ENCODE data around the gene SLC22A23.

SLC22A23 gene

DNA sequence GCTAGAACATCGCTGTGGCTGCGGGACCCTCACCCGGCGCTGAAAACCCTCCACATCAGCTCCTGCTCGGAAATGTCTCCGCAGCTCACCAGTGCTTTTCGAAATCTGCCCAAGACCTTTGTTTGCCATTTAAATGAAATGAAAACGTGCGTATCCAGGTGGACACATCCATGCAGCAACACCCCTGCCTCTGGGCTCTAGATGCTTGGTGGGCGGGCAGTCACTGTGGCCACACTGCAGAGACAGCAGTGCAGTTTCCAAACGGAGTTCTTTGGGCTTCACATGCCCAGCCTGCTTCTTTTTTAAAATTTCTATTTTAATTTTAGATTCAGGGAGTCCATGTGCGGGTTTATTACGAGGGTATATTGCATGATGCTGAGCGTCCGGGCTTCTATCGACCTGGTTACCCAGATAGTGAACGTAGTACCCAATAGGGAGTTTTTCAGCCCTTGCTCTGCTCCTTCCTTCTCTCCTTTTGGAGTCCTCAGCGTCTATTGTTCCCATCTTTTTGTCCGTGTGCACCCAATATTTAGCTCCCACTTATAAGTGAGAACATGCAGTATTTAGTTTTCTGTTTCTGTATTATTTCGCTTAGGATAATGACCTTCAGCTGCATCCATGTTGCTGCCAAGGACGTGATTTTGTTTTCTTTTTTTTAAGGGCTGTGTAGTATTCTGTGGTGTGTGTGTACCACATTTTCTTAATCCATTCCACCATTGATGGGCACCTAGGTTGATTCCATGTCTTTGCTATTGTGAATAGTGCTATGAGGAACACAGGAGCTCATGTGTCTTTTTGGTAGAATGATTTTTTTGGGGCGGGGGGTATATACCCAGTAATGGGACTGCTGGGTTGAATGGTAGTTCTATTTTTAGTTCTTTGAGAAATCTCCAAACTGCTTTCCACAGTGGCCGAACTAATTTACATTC, 224.6 kb downstream of the SLC22A23 start:
- DNase-seq (ENCODE audit: extremely low read depth in 1 of 2, low read depth in 1 of 2), result no peak

DNA sequence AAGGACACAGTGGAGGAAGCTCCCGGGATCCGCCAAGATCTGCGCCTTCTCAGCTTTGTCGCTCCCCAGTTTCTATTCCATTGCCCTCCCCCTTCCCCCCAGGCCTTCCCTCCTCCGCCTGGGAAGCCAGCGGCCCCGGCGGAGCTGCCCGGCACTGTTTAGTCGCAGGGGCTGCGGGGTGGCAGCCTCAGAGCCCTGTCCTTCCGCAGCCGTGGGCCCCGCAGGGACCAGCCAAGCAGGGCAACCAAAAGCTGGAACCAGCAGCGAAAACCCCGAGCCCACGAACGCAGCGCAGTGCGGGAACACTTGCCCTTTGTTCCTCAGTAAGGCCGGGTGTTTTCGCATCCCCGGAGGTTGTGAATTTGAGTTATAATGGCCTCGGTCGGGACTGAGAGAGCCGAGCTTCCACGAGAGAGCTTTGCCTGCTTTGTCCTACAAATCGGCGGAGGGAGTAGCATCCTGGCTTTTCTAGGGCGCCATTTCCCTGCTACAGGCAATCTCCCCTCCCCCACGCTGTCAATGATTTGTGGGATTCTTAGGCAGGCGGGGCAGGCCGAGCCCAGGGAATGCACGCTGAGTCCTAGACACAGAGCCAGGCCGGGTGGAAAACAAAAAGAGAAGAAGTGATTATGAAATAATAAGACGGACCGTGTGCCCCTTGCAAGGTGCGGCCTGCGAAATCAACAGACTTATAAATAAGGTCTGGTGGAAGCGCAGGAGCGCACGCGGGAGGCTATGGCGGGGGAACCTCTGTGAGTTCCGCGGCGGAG, 225.4 kb downstream of the SLC22A23 start:
- DNase-seq (ENCODE audit: extremely low read depth in 1 of 2, low read depth in 1 of 2), result no peak

DNA sequence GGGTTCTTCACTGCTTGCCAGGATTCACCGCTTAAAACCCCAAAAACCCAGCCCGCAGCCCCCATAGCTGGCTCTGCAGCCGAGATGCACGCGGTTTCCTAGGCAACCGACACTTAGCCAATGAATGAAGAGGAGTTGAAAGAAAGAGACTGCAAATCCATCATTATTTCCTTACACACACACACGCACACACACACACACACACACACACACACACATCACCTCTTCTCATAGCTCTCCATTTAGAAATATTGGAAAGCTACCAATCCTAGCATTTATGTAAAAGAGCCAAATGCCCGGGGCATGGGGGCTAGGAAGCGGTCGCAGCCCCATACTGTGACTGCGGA, 226.0 kb downstream of the SLC22A23 start:
- DNase-seq (ENCODE audit: extremely low read depth in 1 of 2, low read depth in 1 of 2), result no peak

DNA sequence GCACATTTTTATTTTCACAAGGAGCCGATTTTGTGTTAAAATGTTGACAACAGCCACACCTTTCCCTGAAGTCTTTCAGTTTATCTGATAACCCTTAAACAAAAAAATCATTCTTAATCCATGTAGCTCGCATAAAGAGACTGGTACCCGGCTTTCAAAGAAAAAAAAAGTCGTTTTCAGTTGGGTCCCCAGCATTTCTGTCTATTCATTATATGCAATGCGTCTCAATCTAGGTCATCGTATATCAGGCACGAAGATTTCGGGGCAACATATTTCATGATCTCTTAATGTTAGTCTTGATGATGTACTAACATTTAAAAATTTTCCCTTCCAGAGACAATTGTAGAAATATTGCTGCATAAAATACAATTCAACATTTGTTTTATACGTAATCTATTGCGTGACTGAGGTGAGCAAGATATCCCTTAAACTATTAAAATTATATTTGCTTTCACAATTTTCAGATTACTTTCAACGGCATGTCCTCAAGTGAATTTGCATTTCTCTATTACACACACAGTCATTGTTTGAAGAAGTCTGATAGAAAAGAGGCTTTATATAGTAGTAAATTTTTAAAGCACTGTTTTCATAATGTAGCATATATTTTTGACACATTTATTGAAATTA, 226.5 kb downstream of the SLC22A23 start:
- no peak for DNase-seq (ENCODE audit: extremely low read depth in 1 of 2, low read depth in 1 of 2)

DNA sequence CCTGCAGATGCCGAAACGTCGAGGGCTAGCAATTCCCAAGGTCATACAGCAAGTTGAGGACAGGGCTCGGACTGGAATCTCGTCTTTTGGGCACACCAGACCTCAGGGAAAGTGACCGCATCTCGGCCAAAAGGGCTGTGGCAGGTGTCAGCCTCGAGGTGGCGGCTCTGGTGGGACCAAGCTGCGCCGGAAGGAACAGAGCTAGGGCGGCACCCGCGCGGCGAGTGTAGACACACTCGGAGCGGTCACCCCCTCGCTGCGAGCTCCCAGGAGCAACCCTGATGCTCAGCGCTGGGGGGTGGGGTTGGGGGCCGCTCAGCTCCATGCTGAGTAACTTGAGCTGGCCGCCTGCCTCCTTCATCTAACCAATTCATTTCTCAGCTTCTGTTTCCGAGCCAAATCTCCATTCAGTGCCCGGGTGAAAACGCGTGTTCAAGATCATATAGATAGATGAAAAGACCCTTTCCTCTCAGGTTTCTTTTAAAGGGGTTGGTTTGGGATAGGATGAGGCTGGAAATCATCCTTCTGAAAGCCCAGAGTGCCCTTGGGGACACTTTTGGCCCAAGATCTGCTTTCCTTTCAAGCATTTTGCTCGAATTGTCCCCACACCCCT, 227.2 kb downstream of the SLC22A23 start:
- no peak for DNase-seq (ENCODE audit: extremely low read depth in 1 of 2, low read depth in 1 of 2)

DNA sequence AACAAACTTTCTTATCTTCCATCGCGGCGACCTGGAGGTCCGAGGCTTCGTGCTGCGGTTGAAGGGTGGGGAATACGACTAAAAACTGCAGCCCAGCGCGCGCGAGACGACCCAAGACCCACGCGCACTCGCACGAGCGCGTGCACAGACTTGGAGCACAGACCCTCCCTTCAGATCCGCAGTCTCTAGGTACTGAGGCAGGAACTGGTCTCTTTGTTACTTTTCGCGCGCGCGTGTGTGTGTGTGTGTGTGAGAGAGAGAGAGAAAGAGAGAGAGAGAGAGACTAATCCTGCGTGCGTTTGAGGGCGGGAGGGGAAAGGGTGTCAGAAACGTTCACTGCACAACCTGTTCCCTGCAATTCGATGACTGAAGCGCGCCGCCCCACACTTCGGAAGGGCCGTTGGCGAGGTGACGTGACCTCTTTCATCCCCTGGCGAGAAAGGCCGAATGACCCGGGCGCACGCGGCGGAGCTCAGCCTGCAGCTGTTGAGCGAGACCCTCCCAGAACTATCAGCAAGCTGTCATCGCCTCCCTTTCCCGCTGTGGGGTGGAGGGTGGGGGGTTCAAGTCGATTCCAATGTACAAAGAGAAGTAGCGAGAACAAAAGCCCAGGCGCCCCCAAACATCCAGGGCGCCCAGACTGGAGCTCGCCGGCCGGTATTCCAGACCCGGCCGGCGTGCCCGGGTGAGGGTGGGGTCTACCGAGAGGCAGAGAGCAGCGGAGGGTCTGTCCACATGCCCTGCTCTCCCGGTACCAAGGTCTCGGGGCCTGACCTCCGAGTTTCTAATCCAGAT, 227.9 kb downstream of the SLC22A23 start:
- no peak for DNase-seq (ENCODE audit: extremely low read depth in 1 of 2, low read depth in 1 of 2)

DNA sequence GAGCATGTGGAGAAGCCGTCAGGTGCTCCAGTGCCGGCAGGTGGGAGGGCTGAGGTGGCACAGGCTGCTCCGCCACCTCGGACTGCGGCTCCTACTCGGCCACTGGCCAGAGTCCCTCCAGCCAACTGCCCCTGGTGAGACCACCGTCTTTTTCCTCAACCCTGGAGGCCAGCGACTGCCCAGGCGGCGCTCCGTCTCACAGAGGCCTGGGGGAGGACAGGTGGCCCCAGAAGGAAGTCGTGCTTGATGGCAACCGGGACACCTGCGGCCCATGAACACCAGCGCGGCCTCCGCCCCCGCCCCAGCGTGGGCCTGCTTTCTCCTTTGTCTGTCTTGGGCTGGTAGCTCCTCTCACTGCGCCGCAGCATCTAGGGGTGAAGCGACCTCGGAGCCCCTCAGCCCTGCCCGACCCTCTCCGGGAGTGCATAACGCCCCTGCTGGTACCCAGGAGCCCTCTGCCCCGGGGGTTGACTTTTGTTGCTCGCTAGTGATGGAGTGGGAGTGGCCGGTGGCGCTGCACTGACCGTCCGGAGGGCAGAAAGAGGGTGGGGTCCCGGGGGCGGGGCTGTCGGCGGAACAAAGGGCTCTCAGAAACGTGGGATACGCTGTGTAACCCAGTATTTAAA, 228.7 kb downstream of the SLC22A23 start:
- DNase-seq (ENCODE audit: extremely low read depth in 1 of 2, low read depth in 1 of 2), result no peak

DNA sequence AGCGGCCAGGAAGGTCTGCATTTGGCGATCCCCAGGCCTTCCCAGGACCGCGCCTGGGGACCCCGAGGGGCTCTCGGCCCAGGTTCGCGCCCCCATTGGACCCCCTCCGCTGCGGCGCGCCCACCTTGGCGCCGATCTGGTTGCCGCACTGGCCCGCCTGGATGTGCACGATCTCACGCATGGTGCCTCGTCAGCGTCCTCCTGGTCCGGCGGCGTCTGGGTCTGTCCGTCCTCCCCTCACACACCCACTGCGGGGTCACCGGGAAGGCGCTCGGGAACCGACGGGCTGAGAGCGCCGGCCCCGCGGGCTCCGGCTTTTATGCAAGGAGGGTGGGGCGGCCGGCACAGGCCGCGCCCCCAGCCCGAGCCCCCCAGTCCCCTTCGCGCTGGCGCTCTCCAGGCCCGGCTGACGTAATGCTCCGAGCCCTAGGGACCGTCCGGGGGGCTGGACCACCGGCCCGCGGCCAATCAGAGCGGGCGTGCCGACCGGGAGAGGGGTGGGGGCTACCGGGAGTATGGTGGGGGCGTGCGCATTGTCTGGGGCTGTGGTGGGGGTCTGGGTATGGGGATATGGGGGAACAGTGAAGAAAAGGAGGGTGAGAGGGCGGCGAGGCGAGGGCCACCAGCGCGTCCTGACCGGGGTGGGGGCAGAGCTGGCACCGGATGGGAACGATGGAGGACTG, 229.3 kb downstream of the SLC22A23 start, which contains the start of gene TUBB2B:
TSS of gene TUBB2B (minus strand) at position 291 of the 683 bp plus-strand sequence. CDS start at position 181, 110 bp downstream.
- no peak for DNase-seq (ENCODE audit: extremely low read depth in 1 of 2, low read depth in 1 of 2)

DNA sequence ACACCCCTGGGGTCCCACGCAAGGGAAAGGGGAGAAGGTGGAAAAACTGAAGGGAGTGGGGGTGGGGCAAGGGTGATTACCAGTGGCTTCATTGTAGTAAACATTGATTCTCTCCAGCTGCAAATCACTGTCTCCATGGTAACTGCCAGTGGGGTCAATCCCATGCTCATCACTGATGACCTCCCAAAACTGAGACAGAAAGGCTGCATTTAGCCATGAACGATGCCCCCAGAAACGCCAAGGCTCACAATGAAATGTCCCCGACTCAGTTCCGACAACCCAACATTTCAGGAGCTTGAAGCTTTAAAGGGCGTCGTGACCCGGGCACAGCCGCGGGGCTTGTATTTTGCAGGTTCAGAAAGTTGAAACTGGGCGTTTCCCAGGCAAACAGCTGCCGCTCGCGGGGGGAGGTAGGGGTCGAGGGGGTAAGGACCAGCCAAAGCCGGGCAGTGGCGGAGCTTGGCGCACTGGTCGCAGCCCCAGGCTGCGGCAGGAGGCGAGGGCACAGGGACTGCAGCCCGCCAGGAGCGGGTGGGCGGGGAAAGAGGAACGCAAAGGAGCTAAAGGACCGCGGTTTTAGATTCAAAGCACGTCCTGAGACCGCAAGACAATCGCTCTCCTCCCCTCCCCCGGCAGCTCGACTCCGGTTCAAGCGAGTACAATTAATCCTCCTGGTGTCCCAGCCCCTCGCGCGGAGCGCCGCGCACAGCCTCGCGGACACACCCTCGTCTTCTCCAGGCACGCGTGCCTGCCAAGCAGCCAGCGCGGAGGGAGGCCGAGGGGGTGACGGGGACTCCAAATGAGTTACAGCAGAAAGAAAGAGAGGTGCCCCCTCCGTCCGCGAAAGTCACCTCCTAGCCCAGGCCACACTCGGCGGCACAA, 230.1 kb downstream of the SLC22A23 start:
- DNase-seq (ENCODE audit: extremely low read depth in 1 of 2, low read depth in 1 of 2), result no peak

DNA sequence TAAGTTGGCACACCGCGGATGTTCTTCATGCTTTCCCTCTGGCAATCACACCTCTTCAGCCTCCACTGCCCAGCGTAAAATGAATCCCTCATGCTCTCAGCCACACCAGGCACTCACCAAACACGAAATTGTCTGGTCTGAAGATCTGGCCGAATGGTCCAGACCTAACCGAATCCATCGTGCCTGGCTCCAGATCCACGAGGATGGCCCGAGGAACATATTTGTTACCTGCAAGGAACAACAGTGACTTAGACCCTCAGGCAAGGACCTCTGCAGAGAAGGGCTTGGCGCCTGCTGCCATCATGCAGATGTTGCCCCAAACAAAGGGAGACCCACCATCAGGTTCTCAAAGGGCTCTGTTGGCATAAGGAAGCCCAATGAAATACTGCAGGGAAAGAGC, 230.8 kb downstream of the SLC22A23 start:
- no peak for DNase-seq (ENCODE audit: extremely low read depth in 1 of 2, low read depth in 1 of 2)

DNA sequence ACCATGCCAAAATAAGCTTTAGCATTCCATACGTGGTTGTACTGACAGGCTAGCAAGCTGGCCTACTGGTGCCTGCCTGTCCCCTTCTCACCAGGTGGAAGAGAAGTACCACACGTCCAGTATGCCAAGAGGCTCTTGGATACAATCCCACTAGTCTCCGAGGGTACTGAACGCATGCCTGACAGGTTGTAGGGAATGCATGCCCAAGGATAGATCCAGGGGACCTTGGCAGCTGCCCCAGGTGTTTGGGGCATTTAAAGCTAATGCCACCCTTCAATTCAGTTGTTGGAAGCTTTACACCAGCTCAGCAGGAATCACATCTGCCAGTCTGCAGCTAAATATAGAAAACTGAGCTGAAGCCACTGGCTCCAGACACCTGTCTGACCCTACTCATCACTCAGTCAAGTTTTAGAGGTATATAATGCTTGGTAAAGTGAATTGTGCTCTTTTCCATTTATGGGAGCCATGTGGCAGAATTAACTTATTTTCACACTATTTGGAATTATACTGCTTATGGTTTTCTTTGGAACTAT, 234.3 kb downstream of the SLC22A23 start:
- no peak for DNase-seq (ENCODE audit: extremely low read depth in 1 of 2, low read depth in 1 of 2)

DNA sequence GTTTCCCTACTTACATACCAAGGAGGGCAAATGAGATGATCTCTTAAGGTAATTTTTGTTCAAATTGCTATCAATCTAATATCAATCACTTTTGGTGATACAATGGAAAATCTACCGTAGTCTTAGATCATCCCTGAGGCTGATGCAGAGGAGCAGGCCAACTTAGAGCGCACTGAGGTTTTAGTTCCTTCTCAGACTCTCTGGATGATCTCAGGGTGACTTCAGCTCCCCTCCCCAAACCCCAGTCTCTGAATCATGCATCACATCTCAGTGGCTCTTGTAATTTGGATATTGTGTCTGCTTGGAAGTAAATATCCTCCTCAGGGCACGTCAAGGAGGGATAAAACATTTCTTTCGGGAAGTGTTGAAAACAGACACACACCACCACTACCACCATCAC, 235.3 kb downstream of the SLC22A23 start:
- no peak for DNase-seq (ENCODE audit: extremely low read depth in 1 of 2, low read depth in 1 of 2)

DNA sequence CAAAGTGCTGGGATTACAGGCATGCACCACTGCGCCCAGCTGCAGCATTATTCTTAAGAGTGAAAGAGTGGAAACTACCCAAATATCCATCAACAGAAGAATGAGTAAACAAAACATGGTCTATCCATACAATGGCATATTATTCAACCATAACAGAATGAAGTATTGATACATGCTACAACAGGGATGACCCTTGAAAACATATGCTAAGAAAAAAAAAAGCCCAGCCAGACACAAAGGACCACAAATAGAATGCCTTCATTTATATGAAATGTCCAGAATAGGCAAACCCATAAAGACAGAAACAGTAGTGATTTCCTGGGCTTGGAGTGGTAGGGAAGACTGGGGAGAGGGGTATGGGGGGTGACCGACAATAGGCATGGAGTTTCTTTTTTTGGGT, 236.5 kb downstream of the SLC22A23 start:
- DNase-seq (ENCODE audit: extremely low read depth in 1 of 2, low read depth in 1 of 2), result no peak
